OCI-LY3 (cell line): ENCODE data around the gene LOXHD1.

Experiments used
- CTCF ChIP-seq: fragments of 200-600, 300-600 bp; sonication (generic); IDR thresholded peaks from 2 replicates; pipeline ENCODE4 v1.5.1; 2014; ENCODE audit warnings: antibody characterized with exemption, low read length, low read depth
- EZH2phosphoT487 ChIP-seq: fragments of 200-600 bp; shearing (Covaris generic); IDR thresholded peaks from 2 replicates; pipeline ENCODE4 v1.6.1; 2018; ENCODE audit warnings: antibody characterized with exemption, mixed run types, low read depth

GRCh38 chr18:46624127-46624526 lies 32.9 kb downstream of the LOXHD1 start:
- TF ChIP-seq CTCF, result no peak
- no peak for TF ChIP-seq EZH2phosphoT487
